ENCODE results near the gene ADAT1. TPM values are rescaled to one million over a fixed set of nuclear protein-coding genes. Genes with fewer than 3 reads are reported as not detected.

Gene ADAT1
- total and polyA plus RNA-seq, 2 of the 13 experiments (the other 11 are each of a cell fraction or from before 2014, with no cell fraction given): 18.4 to 40.8 TPM

- peak; percentile 94 for TF ChIP-seq KMT2B (CRISPR knock-in tag; IDR thresholded peaks at IDR 0.05)
- no peak for TF ChIP-seq MTA3 (CRISPR knock-in tag; IDR thresholded peaks at IDR 0.05)
- peak; percentile 42; the same call in 1 of the 2 replicates for TF ChIP-seq ZBTB40 (IDR thresholded peaks at IDR 0.05)
- TF ChIP-seq ZBTB40 (CRISPR knock-in tag; IDR thresholded peaks at IDR 0.05): peak; percentile 76
- peak; percentile 89 for TF ChIP-seq ZBED4 (CRISPR knock-in tag; IDR thresholded peaks at IDR 0.05; ENCODE audit: borderline replicate concordance)
- no peak for TF ChIP-seq NBN (conservative IDR thresholded peaks at IDR 0.05)
- peak; percentile 70 for TF ChIP-seq AGO2 (optimal IDR thresholded peaks at IDR 0.05; ENCODE audit: low read depth, low read length)
- TF ChIP-seq NRL (CRISPR knock-in tag; IDR thresholded peaks at IDR 0.05; ENCODE audit: borderline replicate concordance): peak; percentile 56; the same call in 1 of the 2 replicates
- TF ChIP-seq ZSCAN12 (CRISPR knock-in tag; IDR thresholded peaks at IDR 0.05): peak; percentile 80; the same call in 1 of the 2 replicates
- TF ChIP-seq ZSCAN9 (CRISPR knock-in tag; IDR thresholded peaks at IDR 0.05; ENCODE audit: borderline replicate concordance): peak; percentile 61; the same call in 1 of the 2 replicates
- no peak; the same call in 1 of the 2 replicates for TF ChIP-seq DZIP1 (CRISPR knock-in tag; IDR thresholded peaks at IDR 0.05)
- TF ChIP-seq NFIB (CRISPR knock-in tag; IDR thresholded peaks at IDR 0.05; ENCODE audit: borderline replicate concordance): no peak
- 0 out of 2 replicates have a peak, but pooled peaks have one; percentile 41 for TF ChIP-seq U2AF2 (IDR thresholded peaks at IDR 0.05; ENCODE audit: low read depth, low read length)
Observed at GRCh38 chr16:75647492-75648264, 24.6 kb upstream of the ADAT1 start, which contains the start of the genes KARS1 and TERF2IP (continued).
